ENCODE results near the gene BRI3BP.

The BRI3BP gene

DNA sequence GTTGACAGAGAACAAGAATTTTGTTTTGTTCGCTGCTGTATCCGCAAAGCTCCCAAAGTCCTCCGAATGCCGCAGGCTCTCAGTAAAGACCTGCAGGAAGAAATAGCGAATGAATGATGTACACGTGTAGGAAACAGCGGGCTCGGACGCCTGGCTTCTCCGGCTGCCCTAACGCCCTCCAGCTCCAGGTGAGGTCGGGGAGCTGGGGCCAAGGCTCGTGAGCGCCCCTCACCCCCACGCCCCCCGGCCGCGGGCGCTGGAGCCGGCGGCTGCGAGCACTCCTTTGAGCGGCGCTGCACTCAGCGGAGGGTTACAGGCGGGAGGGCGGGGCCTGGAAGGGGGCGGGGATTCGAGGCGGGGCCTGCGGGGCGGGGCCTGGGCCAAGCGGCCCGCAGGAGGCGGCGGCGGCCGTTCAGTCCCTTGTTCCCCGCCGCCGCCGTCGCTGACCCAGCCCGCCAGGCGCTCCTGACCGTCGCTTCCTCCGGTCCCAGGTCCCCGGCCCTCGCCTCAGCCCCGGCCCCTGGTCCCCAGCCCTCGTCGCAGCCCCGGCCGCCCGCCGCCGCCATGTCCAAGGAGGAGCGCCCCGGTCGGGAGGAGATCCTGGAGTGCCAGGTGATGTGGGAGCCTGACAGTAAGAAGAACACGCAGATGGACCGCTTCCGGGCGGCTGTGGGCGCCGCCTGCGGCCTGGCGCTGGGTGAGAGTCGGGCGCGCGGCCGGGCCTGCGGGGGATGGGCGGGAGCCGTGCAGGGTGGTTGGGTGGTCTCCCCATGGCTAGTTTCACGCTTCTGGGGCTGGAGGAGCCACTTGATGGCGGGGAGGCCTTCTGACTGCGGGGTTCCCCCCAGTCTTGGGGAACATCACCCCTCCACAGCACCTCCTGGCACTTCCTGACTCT is 71.8 kb downstream of the BRI3BP start, which contains the start of gene AACS:
Gene AACS (plus strand): TSS at position 415 of the 898 bp plus-strand sequence. CDS start 150 bp downstream, at position 565.
- ChIA-PET POLR2A (interaction anchor here (1.3 kb wide), 1 partner anchor 151 kb away, joined by 4 read pairs; the partner anchor contains the start of gene UBC), CTCF (interaction anchor here (0.8 kb wide), 1 partner anchor 20 kb away, joined by 3 read pairs; no protein-coding TSS in a partner anchor)
- TF ChIP-seq, protein P1, sequence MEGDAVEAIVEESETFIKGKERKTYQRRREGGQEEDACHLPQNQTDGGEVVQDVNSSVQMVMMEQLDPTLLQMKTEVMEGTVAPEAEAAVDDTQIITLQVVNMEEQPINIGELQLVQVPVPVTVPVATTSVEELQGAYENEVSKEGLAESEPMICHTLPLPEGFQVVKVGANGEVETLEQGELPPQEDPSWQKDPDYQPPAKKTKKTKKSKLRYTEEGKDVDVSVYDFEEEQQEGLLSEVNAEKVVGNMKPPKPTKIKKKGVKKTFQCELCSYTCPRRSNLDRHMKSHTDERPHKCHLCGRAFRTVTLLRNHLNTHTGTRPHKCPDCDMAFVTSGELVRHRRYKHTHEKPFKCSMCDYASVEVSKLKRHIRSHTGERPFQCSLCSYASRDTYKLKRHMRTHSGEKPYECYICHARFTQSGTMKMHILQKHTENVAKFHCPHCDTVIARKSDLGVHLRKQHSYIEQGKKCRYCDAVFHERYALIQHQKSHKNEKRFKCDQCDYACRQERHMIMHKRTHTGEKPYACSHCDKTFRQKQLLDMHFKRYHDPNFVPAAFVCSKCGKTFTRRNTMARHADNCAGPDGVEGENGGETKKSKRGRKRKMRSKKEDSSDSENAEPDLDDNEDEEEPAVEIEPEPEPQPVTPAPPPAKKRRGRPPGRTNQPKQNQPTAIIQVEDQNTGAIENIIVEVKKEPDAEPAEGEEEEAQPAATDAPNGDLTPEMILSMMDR (IDR thresholded peaks at IDR 0.05; ENCODE audit: control extremely low read depth, extremely low read depth, low read depth, missing control alignments), result no peak
- peak; percentile 97 for DNase-seq (ENCODE audit: extremely low spot score)

DNA sequence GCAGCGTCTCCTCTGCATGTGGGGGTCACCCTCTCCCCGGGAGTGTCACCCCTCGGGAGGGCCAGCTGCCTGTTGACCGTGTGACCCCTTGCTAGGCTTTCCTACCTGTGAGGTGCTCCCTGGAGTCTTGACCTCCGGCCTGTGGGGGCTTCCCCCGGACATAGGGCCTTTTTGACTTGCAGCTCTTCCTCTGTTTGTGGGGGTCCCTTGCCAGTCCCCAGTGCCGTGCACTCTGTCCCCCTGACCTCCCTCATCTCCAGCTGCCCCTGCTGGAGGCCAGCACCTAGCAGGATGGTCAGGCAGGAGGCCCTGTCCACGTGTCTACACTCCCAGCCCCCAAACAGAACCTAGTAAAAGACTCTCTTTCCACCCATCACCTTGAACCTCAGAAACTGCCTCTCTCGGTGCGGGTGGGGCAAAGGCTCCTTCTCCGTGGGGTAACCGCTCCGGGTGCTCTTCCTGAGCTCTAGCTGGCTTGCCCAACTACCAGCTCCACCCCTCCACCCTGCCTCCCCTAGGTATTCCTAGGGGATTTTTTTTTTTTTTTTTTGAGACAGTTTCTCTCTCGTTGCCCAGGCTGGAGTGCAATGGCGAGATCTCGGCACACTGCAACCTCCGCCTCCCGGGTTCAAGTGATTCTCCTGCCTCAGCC is 72.6 kb downstream of the BRI3BP start:
- DNase-seq (ENCODE audit: extremely low spot score), result no peak
- ChIA-PET POLR2A (interaction anchor here (1.3 kb wide), 1 partner anchor 152 kb away, joined by 4 read pairs; the partner anchor contains the start of gene UBC), CTCF (no interaction called here)
- TF ChIP-seq, protein P1 (IDR thresholded peaks at IDR 0.05; ENCODE audit: control extremely low read depth, extremely low read depth, low read depth, missing control alignments), result no peak

DNA sequence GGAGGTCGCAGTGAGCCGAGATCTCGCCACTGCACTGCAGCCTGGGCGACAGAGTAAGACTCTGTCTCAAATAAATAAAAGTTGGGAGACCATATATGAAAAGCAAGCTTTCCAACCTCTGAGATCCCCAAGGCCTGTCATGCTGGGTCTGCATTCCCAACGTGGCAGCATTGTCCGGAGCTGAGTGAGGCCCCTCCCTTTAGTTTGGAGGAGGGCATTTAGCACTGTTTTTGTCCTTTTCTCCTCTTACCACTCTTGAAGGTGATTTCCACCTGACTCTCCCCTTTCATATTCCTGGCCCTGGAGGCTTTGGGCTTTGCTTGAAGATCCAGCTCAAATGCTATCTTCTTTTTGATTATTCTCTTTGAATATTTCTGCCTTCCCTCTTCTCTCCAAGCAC is 74.9 kb downstream of the BRI3BP start:
- CTCF ChIA-PET, result interaction anchor here (1.5 kb wide), 1 partner anchor 19 kb away, joined by 3 read pairs; no protein-coding TSS in a partner anchor
- TF ChIP-seq, protein P1 (IDR thresholded peaks at IDR 0.05; ENCODE audit: control extremely low read depth, extremely low read depth, low read depth, missing control alignments), result no peak
- POLR2A ChIA-PET, result no interaction called here
- no peak for DNase-seq (ENCODE audit: extremely low spot score)

DNA sequence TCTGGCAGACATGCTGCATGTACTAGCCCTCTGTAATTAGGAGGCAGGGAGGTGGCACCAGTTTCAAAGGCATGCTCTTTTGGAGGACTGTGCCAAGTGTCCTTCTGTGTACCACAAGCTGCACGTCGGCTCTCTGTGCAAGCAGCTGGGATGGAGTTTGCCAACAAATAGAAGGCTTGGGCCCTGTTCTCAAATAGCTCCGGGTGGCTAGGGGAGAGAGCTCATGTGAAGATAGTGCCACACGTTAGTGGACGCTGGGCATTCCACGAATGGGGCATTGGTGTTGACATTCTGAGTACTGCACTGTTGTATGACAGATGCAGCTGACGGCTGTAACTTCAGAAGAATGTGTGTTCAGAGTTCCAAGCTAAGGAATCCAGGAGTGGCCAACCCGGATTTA is 76.2 kb downstream of the BRI3BP start:
- ChIA-PET POLR2A (no interaction called here), CTCF (interaction anchor here (1.5 kb wide), 1 partner anchor 10 kb away, joined by 4 read pairs; no protein-coding TSS in a partner anchor)
- no peak for DNase-seq (ENCODE audit: extremely low spot score)
- TF ChIP-seq, protein P1 (IDR thresholded peaks at IDR 0.05; ENCODE audit: control extremely low read depth, extremely low read depth, low read depth, missing control alignments), result no peak

GRCh38 chr12:125070112-125070511 is 76.7 kb downstream of the BRI3BP start:
- ChIA-PET CTCF (interaction anchor here (0.6 to 1.5 kb wide), 2 partner anchors 9 to 11 kb away, joined by 3 to 4 read pairs; no protein-coding TSS in a partner anchor), POLR2A (interaction anchor here (0.6 kb wide), 2 partner anchors 27 to 84 kb away, joined by 3 to 5 read pairs; no protein-coding TSS in a partner anchor)
- TF ChIP-seq, protein P1 (IDR thresholded peaks at IDR 0.05; ENCODE audit: control extremely low read depth, extremely low read depth, low read depth, missing control alignments), result no peak
- no peak for DNase-seq (ENCODE audit: extremely low spot score)
